WTC11 (cell line): ENCODE data around the gene CAMSAP1. TPM values are rescaled to one million over a fixed set of nuclear protein-coding genes. Genes with fewer than 3 reads are reported as not detected.

ENCODE experiments used
- ATAC-seq: fragments of 200-7000 bp; cut with Tn5 transposase; 2 replicates; pipeline ENCODE4 v1.10.0; 2021; ENCODE audit warnings: mild to moderate bottlenecking, moderate library complexity
- CTCF ChIA-PET: fragments of 300-600 bp; sonication (Branson Sonifier 250); formaldehyde crosslinking; loops from one replicate; lab custom pipeline; 2021; ENCODE audit warnings: antibody characterized with exemption; lab: Charles Lee
- POLR2A ChIA-PET: fragments of 350-600 bp; sonication (Branson Sonifier 250); formaldehyde crosslinking; loops from one replicate; lab custom pipeline; 2021; ENCODE audit warnings: antibody characterized with exemption; lab: Charles Lee
- DNase-seq: peaks from one replicate; pipeline ENCODE4 v3.0.0; 2021; ENCODE audit warnings: low spot score
- H3K27ac Mint-ChIP-seq: 2 replicates; pipeline ENCODE4 v1.8.0; 2021; ENCODE audit warnings: mixed read lengths
- H3K27me3 Mint-ChIP-seq: 2 replicates; pipeline ENCODE4 v1.8.0; 2021; ENCODE audit warnings: low read depth, mild to moderate bottlenecking, moderate library complexity, mixed read lengths
- H3K36me3 Mint-ChIP-seq: 2 replicates; pipeline ENCODE4 v1.8.0; 2021; ENCODE audit warnings: mixed read lengths
- H3K4me1 Mint-ChIP-seq: 2 replicates; pipeline ENCODE4 v1.8.0; 2022; ENCODE audit warnings: mixed read lengths
- H3K4me3 Mint-ChIP-seq: 2 replicates; pipeline ENCODE4 v1.8.0; 2021; ENCODE audit warnings: mild to moderate bottlenecking, moderate library complexity, mixed read lengths
- H3K9me3 Mint-ChIP-seq: 2 replicates; pipeline ENCODE4 v1.8.0; 2021; ENCODE audit warnings: mixed read lengths
- ARID4B ChIP-seq: sonication (generic); formaldehyde crosslinking; IDR thresholded peaks from 2 replicates; pipeline ENCODE4 v1.8.0; 2023; ENCODE audit warnings: missing genetic modification reagents, mild to moderate bottlenecking, borderline replicate concordance
- CBFB ChIP-seq: sonication (generic); formaldehyde crosslinking; IDR thresholded peaks from 2 replicates; pipeline ENCODE4 v1.8.1; 2022; ENCODE audit warnings: mild to moderate bottlenecking, low read depth, missing genetic modification reagents
- CTCF ChIP-seq: fragments of 200-600 bp; IDR thresholded peaks from 2 replicates; pipeline ENCODE4 v1.8.0; 2022; ENCODE audit warnings: antibody characterized with exemption
- E2F1 ChIP-seq: sonication (generic); formaldehyde crosslinking; IDR thresholded peaks from 2 replicates; pipeline ENCODE4 v1.8.0; 2022; ENCODE audit warnings: mild to moderate bottlenecking, missing genetic modification reagents
- ETV6 ChIP-seq: sonication (generic); formaldehyde crosslinking; IDR thresholded peaks from 2 replicates; pipeline ENCODE4 v1.8.1; 2022; ENCODE audit warnings: mild to moderate bottlenecking, missing genetic modification reagents
- IRF2 ChIP-seq: sonication (generic); formaldehyde crosslinking; IDR thresholded peaks from 2 replicates; pipeline ENCODE4 v1.8.0; 2022; ENCODE audit warnings: low read depth, missing genetic modification reagents, borderline replicate concordance
- SMAD3 ChIP-seq: sonication (generic); formaldehyde crosslinking; IDR thresholded peaks from 2 replicates; pipeline ENCODE4 v1.8.0; 2022; ENCODE audit warnings: missing genetic modification reagents, mild to moderate bottlenecking, borderline replicate concordance
- total RNA-seq: library from RNA; stranded (reverse); gene quantifications from 3 replicates; pipeline ENCODE4 v1.2.3, GENCODE V29; 2021
- TF ChIP-seq, protein P1 (sequence below): fragments of 250-450 bp; sonication (Bioruptor Pico); IDR thresholded peaks from 2 replicates; pipeline ENCODE4 v1.9.0; 2021; ENCODE audit warnings: mild to moderate bottlenecking, borderline replicate concordance

CAMSAP1 gene
- total RNA-seq, 1 experiment from 2014 or later, result 40.5 TPM

DNA sequence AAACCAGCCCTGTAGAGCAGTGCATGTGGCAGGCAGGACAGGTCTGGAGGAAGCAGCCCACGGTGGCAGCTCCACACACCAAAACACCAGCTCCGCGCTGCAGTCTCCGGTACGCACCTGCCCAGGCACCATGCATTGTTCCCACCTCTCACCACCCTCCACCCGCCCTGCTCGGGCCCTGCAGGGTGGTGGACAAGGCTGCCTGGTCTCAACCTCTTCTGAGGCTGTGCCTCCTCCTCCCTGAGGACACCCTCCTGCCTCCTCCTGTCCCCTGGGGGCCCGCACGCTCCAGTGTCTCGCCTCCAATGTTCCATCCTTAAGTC, 109.1 kb downstream of the CAMSAP1 start (continued):
- TF ChIP-seq SMAD3 (no peak), IRF2 (CRISPR knock-in tag) (no peak), ETV6 (CRISPR knock-in tag) (no peak), E2F1 (CRISPR knock-in tag) (no peak)

- Mint-ChIP-seq H3K36me3 (no peaks in the 10 kb centered on the region), H3K27ac (no peak overlapping the region)
- POLR2A ChIA-PET, result no interaction called here
These were observed 109.7 kb downstream of the CAMSAP1 start for GRCh38 chr9:135797507-135798262.

More at GRCh38 chr9:135797507-135798262, 109.7 kb downstream of the CAMSAP1 start:
- H3K9me3 Mint-ChIP-seq, result peaks cover 6% of the 10 kb centered on the region
- H3K4me1 Mint-ChIP-seq, result no peaks in the 10 kb centered on the region
- ATAC-seq (peak; percentile 91), DNase-seq (peak; percentile 88)
- TF ChIP-seq ARID4B (no peak), IRF2 (CRISPR knock-in tag) (no peak), CTCF (peak; percentile 92), CBFB (CRISPR knock-in tag) (no peak)
- TF ChIP-seq, protein P1, sequence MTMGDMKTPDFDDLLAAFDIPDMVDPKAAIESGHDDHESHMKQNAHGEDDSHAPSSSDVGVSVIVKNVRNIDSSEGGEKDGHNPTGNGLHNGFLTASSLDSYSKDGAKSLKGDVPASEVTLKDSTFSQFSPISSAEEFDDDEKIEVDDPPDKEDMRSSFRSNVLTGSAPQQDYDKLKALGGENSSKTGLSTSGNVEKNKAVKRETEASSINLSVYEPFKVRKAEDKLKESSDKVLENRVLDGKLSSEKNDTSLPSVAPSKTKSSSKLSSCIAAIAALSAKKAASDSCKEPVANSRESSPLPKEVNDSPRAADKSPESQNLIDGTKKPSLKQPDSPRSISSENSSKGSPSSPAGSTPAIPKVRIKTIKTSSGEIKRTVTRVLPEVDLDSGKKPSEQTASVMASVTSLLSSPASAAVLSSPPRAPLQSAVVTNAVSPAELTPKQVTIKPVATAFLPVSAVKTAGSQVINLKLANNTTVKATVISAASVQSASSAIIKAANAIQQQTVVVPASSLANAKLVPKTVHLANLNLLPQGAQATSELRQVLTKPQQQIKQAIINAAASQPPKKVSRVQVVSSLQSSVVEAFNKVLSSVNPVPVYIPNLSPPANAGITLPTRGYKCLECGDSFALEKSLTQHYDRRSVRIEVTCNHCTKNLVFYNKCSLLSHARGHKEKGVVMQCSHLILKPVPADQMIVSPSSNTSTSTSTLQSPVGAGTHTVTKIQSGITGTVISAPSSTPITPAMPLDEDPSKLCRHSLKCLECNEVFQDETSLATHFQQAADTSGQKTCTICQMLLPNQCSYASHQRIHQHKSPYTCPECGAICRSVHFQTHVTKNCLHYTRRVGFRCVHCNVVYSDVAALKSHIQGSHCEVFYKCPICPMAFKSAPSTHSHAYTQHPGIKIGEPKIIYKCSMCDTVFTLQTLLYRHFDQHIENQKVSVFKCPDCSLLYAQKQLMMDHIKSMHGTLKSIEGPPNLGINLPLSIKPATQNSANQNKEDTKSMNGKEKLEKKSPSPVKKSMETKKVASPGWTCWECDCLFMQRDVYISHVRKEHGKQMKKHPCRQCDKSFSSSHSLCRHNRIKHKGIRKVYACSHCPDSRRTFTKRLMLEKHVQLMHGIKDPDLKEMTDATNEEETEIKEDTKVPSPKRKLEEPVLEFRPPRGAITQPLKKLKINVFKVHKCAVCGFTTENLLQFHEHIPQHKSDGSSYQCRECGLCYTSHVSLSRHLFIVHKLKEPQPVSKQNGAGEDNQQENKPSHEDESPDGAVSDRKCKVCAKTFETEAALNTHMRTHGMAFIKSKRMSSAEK (CRISPR knock-in tag), result no peak
- no peak overlapping the region for H3K4me3 Mint-ChIP-seq
- no peaks in the 10 kb centered on the region for H3K27me3 Mint-ChIP-seq
- CTCF ChIA-PET, result interaction anchor here (0.6 to 3.7 kb wide), 29 partner anchors 10 to 486 kb away, joined by 3 to 27 read pairs (median 4); partner anchors contain the start of gene UBAC1
